IgD-negative memory B cell (primary cell): Measurements from ENCODE around the gene TASP1. TPM values are rescaled to one million over a fixed set of nuclear protein-coding genes. Genes with fewer than 3 reads are reported as not detected.

Source experiments
- H3K27ac Mint-ChIP-seq, 3 donors: one replicate each; pipeline ENCODE4 v1.8.0; 2020 to 2022; ENCODE audit warnings: mild to moderate bottlenecking in 3 of 3, mixed read lengths in 3 of 3, moderate library complexity in 1 of 3
- H3K27me3 Mint-ChIP-seq: one replicate; pipeline ENCODE4 v1.8.0; 2021; ENCODE audit warnings: mixed read lengths
- H3K36me3 Mint-ChIP-seq: one replicate; pipeline ENCODE4 v1.8.0; 2020; ENCODE audit warnings: mild to moderate bottlenecking, mixed read lengths
- H3K4me1 Mint-ChIP-seq, 3 donors: one replicate each; pipeline ENCODE4 v1.8.0; 2020 to 2022; ENCODE audit warnings: mixed read lengths in 3 of 3, mild to moderate bottlenecking in 1 of 3
- H3K4me3 Mint-ChIP-seq, 4 donors: one replicate each; pipeline ENCODE4 v1.8.0; 2020 to 2022; ENCODE audit warnings: mild to moderate bottlenecking in 4 of 4, mixed read lengths in 4 of 4, moderate library complexity in 3 of 4
- H3K9me3 Mint-ChIP-seq, 3 donors: one replicate each; pipeline ENCODE4 v1.8.0; 2020 to 2021; ENCODE audit warnings: mixed read lengths in 3 of 3, mild to moderate bottlenecking in 1 of 3
- polyA plus RNA-seq: library from polyadenylated mRNA; unstranded; fragments of 300-500 nt; fragmentation: Illumina TruSeq; gene quantifications from one replicate; pipeline ENCODE4 v1.2.3, GENCODE V29; 2021

The TASP1 gene
- polyA plus RNA-seq, 1 donor from 2014 or later, result 11.4 TPM

- H3K4me3 Mint-ChIP-seq, result no peak overlapping the region
- H3K27me3 Mint-ChIP-seq, result peaks cover 2% of the 10 kb centered on the region
- no peaks in the 10 kb centered on the region for H3K36me3 Mint-ChIP-seq
- peaks cover 0 to 4% (median 0%) of the 10 kb centered on the region in 3 donors for H3K9me3 Mint-ChIP-seq
- no peak overlapping the region for H3K27ac Mint-ChIP-seq
- no peaks in the 10 kb centered on the region for H3K4me1 Mint-ChIP-seq
Observed at GRCh38 chr20:13340088-13340487, 298.6 kb downstream of the TASP1 start.

Other genes with a start within 250 kb of the TASP1 start
- gene ESF1, start 146.0 kb upstream of the TASP1 start, polyA plus RNA-seq, result 8.0 TPM
- 9.1 TPM for gene NDUFAF5, start 146.1 kb upstream of the TASP1 start, polyA plus RNA-seq